Right lobe of liver (tissue), 6 donors: ENCODE data around the gene DNAJB6. TPM values are rescaled to one million over a fixed set of nuclear protein-coding genes. Genes with fewer than 3 reads are reported as not detected.

ENCODE experiments used
- ATAC-seq, 4 donors: fragments of 200-7000 bp; cut with Tn5 transposase; one replicate each; pipeline ENCODE4 v1.9.1; 2020; ENCODE audit warnings: mild to moderate bottlenecking in 4 of 4, moderate library complexity in 4 of 4
- DNase-seq, 3 donors: peaks; one replicate each; pipeline ENCODE4 v3.0.0-alpha.2; 2020
- H3K27ac ChIP-seq, 3 donors: fragments of 200-600 bp; one replicate each; pipeline ENCODE4 v1.8.0; 2022
- H3K27me3 ChIP-seq, 2 donors: fragments of 200-600 bp; one replicate each; pipeline ENCODE4 v1.8.0; 2022
- H3K36me3 ChIP-seq, 4 donors: fragments of 200-600 bp; sonication (generic) in 1 of 4; one replicate each; pipeline versions ENCODE4 v1.5.1 to v1.8.0; 2017 to 2022; ENCODE audit warnings: control low read depth in 1 of 4
- H3K4me1 ChIP-seq, 4 donors: fragments of 200-600 bp; sonication (generic) in 1 of 4; one replicate each; pipeline versions ENCODE4 v1.5.1 to v1.8.0; 2017 to 2022; ENCODE audit warnings: control low read depth in 1 of 4
- H3K4me3 ChIP-seq, 3 donors: fragments of 200-600 bp; one replicate each; pipeline ENCODE4 v1.8.0; 2022
- H3K9me3 ChIP-seq, 4 donors: fragments of 200-600 bp; sonication (generic) in 1 of 4; one replicate each; pipeline versions ENCODE4 v1.5.1 to v1.8.0; 2017 to 2022; ENCODE audit warnings: control low read depth in 1 of 4
- CTCF ChIP-seq, 4 donors: fragments of 200-600 bp in 3 of 4; fragments of 450-650 bp in 1 of 4; IDR thresholded peaks; one replicate each; pipeline versions ENCODE4 v1.5.1 to v1.8.0; 2016 to 2022; ENCODE audit warnings: antibody characterized with exemption in 4 of 4, mild to moderate bottlenecking in 2 of 4
- POLR2A ChIP-seq: fragments of 450-650 bp; IDR thresholded peaks from one replicate; pipeline ENCODE4 v1.6.1; 2017; ENCODE audit warnings: antibody characterized with exemption, mild to moderate bottlenecking
- WGBS: methylation state at CpG from one replicate; pipeline ENCODE4 v1.1.6; 2018; ENCODE audit warnings: low coverage, low lambda C conversion rate; ENCODE audit not compliant: insufficient coverage; ENCODE audit errors: missing lambda C conversion rate; 5-methylcytosine and 5-hydroxymethylcytosine counted together
- intact Hi-C, 2 donors: fragments of 100-400 bp; cut with DNase I; formaldehyde crosslinking; loops; one replicate each; pipeline versions ENCODE4 v1.11.2 to v1.14.1; 2022
- total RNA-seq, 6 experiments: library from RNA; depleted of rRNA in 2 of 6; stranded (reverse); fragments of >200 nt in 2 of 6; fragmentation: NEBNext Ultra II Directional in 3 of 6; extraction: Animal tissue kit (Norgen Biotek cat#: 25700) in 3 of 6; gene quantifications; one replicate each; pipeline versions ENCODE4 v1.1.0 to v1.2.4, GENCODE V29; 2016 to 2023
- donor health status: DM: no; HTN: yes; CAD: no.
- donor health status: DM: no; HTN: no; CAD: no.
- donor health status: DM: no; HTN: no; CAD: no.
- donor health status: DM: no; HTN: yes; CAD: no.
- donor health status: DM: no; HTN: yes; CAD: no.

Gene DNAJB6
- total RNA-seq, 6 experiments from 2014 or later, result 24.5 to 38.0 (median 35.2) TPM

DNA sequence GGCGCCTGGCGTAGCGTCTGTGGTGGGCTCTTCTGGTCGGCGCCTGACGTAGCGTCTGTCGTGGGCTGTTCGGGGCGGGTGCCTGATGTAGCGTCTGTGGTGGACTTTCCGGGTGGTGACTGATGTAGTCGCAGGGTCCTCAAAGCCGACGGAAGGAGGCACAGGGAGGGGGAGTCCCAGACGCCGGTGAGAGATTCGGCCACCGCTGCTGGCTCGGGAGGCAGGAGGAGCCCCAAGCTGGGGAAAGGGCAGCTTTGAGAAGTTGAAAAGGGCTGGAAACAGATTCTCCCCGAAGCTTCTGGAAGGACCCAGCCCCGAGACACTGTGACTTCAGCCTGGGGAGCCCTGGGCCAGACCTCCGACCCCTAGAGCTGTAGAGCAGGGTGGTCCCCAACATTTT is 105.7 kb downstream of the DNAJB6 start:
- no peak overlapping the region for H3K27ac ChIP-seq
- DNase-seq (no peak), ATAC-seq (no peak)
- no peaks in the 10 kb centered on the region for H3K9me3 ChIP-seq
- H3K4me3 ChIP-seq, result no peak overlapping the region
- no peaks in the 10 kb centered on the region for H3K4me1 ChIP-seq
- no peak for TF ChIP-seq POLR2A
- no peak for TF ChIP-seq CTCF (IDR thresholded peaks at IDR 0.05)
- intact Hi-C loops, result no loop called here
- 96% methylated on average over 15 of the region's 23 CpGs for WGBS
- H3K27me3 ChIP-seq, result no peaks in the 10 kb centered on the region
- H3K36me3 ChIP-seq, result no peaks in the 10 kb centered on the region

GRCh38 chr7:157442993-157443831 is 106.4 kb downstream of the DNAJB6 start:
- WGBS, result 87% methylated on average over 18 of the region's 42 CpGs
- Histone ChIP-seq H3K27ac (no peak overlapping the region), H3K4me3 (no peak overlapping the region), H3K27me3 (no peaks in the 10 kb centered on the region), H3K4me1 (no peaks in the 10 kb centered on the region), H3K9me3 (no peaks in the 10 kb centered on the region), H3K36me3 (no peaks in the 10 kb centered on the region)
- no peak for DNase-seq
- TF ChIP-seq CTCF (IDR thresholded peaks at IDR 0.05) (no peak), POLR2A (no peak)
- ATAC-seq, result no peak
- intact Hi-C loops, result no loop called here

- Histone ChIP-seq H3K27me3 (no peaks in the 10 kb centered on the region), H3K9me3 (no peaks in the 10 kb centered on the region), H3K4me3 (no peak overlapping the region), H3K4me1 (no peaks in the 10 kb centered on the region), H3K36me3 (no peaks in the 10 kb centered on the region), H3K27ac (no peak overlapping the region)
- intact Hi-C loops, result no loop called here
- 69% methylated on average over 5 of the region's 27 CpGs for WGBS
- no peak for ATAC-seq
- no peak for DNase-seq
- TF ChIP-seq POLR2A, result no peak
- TF ChIP-seq CTCF (IDR thresholded peaks at IDR 0.05), result no peak
Observed at GRCh38 chr7:157444011-157444842, 107.4 kb downstream of the DNAJB6 start.

GRCh38 chr7:157444843-157445135 is 108.0 kb downstream of the DNAJB6 start:
- no peak overlapping the region for H3K27ac ChIP-seq
- no peaks in the 10 kb centered on the region for H3K4me1 ChIP-seq
- DNase-seq (no peak), ATAC-seq (no peak)
- TF ChIP-seq POLR2A (no peak), CTCF (IDR thresholded peaks at IDR 0.05) (no peak)
- no peaks in the 10 kb centered on the region for H3K9me3 ChIP-seq
- intact Hi-C loops, result no loop called here
- WGBS, result 51% methylated on average over 7 of the region's 9 CpGs
- H3K4me3 ChIP-seq, result no peak overlapping the region
- no peaks in the 10 kb centered on the region for H3K27me3 ChIP-seq
- no peaks in the 10 kb centered on the region for H3K36me3 ChIP-seq
